Mesendoderm (in vitro differentiated cells): ENCODE results near the gene ITGB3BP.

ENCODE experiments used
- DNase-seq: peaks from one replicate; pipeline ENCODE4 v3.0.0; 2013
- H2AK5ac ChIP-seq: 2 replicates; pipeline ENCODE4 v1.6.1; 2013; ENCODE audit warnings: low read length, inconsistent platforms
- H2BK120ac ChIP-seq: 2 replicates; pipeline ENCODE4 v1.6.1; 2013; ENCODE audit warnings: low read depth, mild to moderate bottlenecking, low read length, moderate library complexity, mixed read lengths
- H2BK15ac ChIP-seq: replicated peaks from 2 replicates; pipeline ENCODE4 v1.6.1; 2013; ENCODE audit warnings: low read depth, mild to moderate bottlenecking, moderate library complexity
- H2BK5ac ChIP-seq: 2 replicates; pipeline ENCODE4 v1.6.1; 2013; ENCODE audit warnings: low read length, inconsistent platforms
- H3K18ac ChIP-seq: 2 replicates; pipeline ENCODE4 v1.6.1; 2013; ENCODE audit warnings: mild to moderate bottlenecking, low read length, mixed read lengths
- H3K23ac ChIP-seq: one replicate; pipeline ENCODE4 v1.6.1; 2013; ENCODE audit warnings: low read length
- H3K27ac ChIP-seq: 2 replicates; pipeline ENCODE4 v1.5.1; 2013; ENCODE audit warnings: low read depth, mild to moderate bottlenecking, inconsistent platforms, low read length, moderate library complexity
- H3K27me3 ChIP-seq: 2 replicates; pipeline ENCODE4 v1.6.1; 2013; ENCODE audit warnings: low read length, control low read depth, mild to moderate bottlenecking, inconsistent platforms; ENCODE audit not compliant: insufficient read depth, poor library complexity
- H3K36me3 ChIP-seq: 2 replicates; pipeline ENCODE4 v1.6.1; 2013; ENCODE audit warnings: low read length, inconsistent platforms; ENCODE audit not compliant: control insufficient read depth, insufficient read depth
- H3K4ac ChIP-seq: one replicate; pipeline ENCODE4 v1.6.1; 2013; ENCODE audit warnings: low read depth, mild to moderate bottlenecking, low read length, moderate library complexity
- H3K4me1 ChIP-seq: 2 replicates; pipeline ENCODE4 v1.6.1; 2013; ENCODE audit warnings: low read depth, low read length, inconsistent platforms; ENCODE audit not compliant: control insufficient read depth
- H3K4me2 ChIP-seq: 2 replicates; pipeline ENCODE4 v1.6.1; 2013; ENCODE audit warnings: low read length
- H3K4me3 ChIP-seq: 2 replicates; pipeline ENCODE4 v1.5.1; 2013; ENCODE audit warnings: mild to moderate bottlenecking, low read length
- H3K56ac ChIP-seq: one replicate; pipeline ENCODE4 v1.6.1; 2013; ENCODE audit warnings: low read length
- H3K79me1 ChIP-seq: 2 replicates; pipeline ENCODE4 v1.6.1; 2013; ENCODE audit warnings: low read length, inconsistent platforms
- H3K79me2 ChIP-seq: 2 replicates; pipeline ENCODE4 v1.6.1; 2013; ENCODE audit warnings: mild to moderate bottlenecking, low read length; ENCODE audit not compliant: control insufficient read depth, insufficient read depth
- H3K9ac ChIP-seq: 2 replicates; pipeline ENCODE4 v1.6.1; 2013; ENCODE audit warnings: low read length, inconsistent platforms
- H4K5ac ChIP-seq: one replicate; pipeline ENCODE4 v1.6.1; 2013; ENCODE audit warnings: low read length
- H4K8ac ChIP-seq: one replicate; pipeline ENCODE4 v1.6.1; 2013; ENCODE audit warnings: low read depth, mild to moderate bottlenecking, control low read depth, low read length, moderate library complexity
- whole genome bisulfite sequencing: extraction: QIAGEN DNeasy Blood & Tissue Kit; methylation state at CpG from one replicate; pipeline ENCODE4 v1.1.7; 2013; ENCODE audit warnings: low lambda C conversion rate, missing lambda C conversion rate; ENCODE audit not compliant: insufficient coverage; ENCODE audit errors: extremely low coverage; 5-methylcytosine and 5-hydroxymethylcytosine counted together

The ITGB3BP gene

GRCh38 chr1:63524201-63524600 is 1.2 kb upstream of the ITGB3BP start:
- no CpG with 5 or more reads among the region's 3 CpGs for WGBS
- Histone ChIP-seq H3K23ac (no peak overlapping the region), H2BK120ac (no peak overlapping the region), H2AK5ac (no peak overlapping the region), H3K27ac (no peak overlapping the region), H2BK5ac (no peak overlapping the region), H3K4me1 (peaks cover 2% of the 10 kb centered on the region), H3K4me2 (no peak overlapping the region), H3K36me3 (no peaks in the 10 kb centered on the region), H3K79me2 (no peaks in the 10 kb centered on the region), H3K79me1 (peaks cover 2% of the 10 kb centered on the region), H3K27me3 (no peaks in the 10 kb centered on the region), H3K4ac (no peak overlapping the region), H3K56ac (no peak overlapping the region), H3K9ac (no peak overlapping the region), H4K5ac (no peak overlapping the region), H4K8ac (no peak overlapping the region), H2BK15ac (no peak overlapping the region), H3K18ac (no peak overlapping the region), H3K4me3 (no peak overlapping the region)
- DNase-seq = no peak

DNA sequence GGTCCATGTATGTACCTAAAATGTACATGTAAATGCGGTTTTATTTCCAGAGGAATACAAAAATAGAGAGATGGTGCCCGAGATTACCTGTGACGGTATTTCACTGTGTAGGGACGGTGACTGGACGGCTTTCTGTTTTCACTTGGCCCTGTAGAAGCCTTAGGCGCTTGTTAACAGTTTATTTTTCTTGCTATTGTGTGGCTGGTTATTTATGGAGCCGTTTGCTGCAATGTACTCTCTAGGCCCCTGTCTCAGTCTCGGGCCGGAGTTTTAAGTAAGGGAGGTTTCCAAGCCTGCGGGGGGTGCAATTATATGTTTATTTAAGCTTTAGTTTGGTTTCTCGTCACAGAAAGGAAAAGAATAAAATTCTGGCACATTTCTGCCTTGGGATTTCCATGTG is 713 bp upstream of the ITGB3BP start:
- peak overlapping the region; percentile 83 for H3K4me3 ChIP-seq
- no peak overlapping the region for H3K18ac ChIP-seq
- peak overlapping the region; percentile 91 for H3K27ac ChIP-seq
- H3K4ac ChIP-seq = no peak overlapping the region
- H2BK5ac ChIP-seq = no peak overlapping the region
- no peak overlapping the region for H4K5ac ChIP-seq
- H3K9ac ChIP-seq = peak overlapping the region; percentile 83
- H3K79me2 ChIP-seq = no peaks in the 10 kb centered on the region
- peaks cover 2% of the 10 kb centered on the region for H3K4me1 ChIP-seq
- H2AK5ac ChIP-seq = no peak overlapping the region
- peak overlapping the region; percentile 87 for H3K56ac ChIP-seq
- H2BK120ac ChIP-seq = no peak overlapping the region
- H3K36me3 ChIP-seq = no peaks in the 10 kb centered on the region
- WGBS = no CpG with 5 or more reads among the region's 11 CpGs
- H3K23ac ChIP-seq = no peak overlapping the region
- no peak overlapping the region for H2BK15ac ChIP-seq
- no peaks in the 10 kb centered on the region for H3K27me3 ChIP-seq
- H4K8ac ChIP-seq = peak overlapping the region; percentile 65
- no peak for DNase-seq
- H3K79me1 ChIP-seq = peaks cover 2% of the 10 kb centered on the region
- peak overlapping the region; percentile 38 for H3K4me2 ChIP-seq

- Histone ChIP-seq H3K27ac (no peak overlapping the region), H3K9ac (no peak overlapping the region), H3K56ac (no peak overlapping the region), H4K5ac (no peak overlapping the region), H3K23ac (no peak overlapping the region), H2BK15ac (no peak overlapping the region), H3K18ac (no peak overlapping the region), H4K8ac (no peak overlapping the region), H3K4ac (no peak overlapping the region), H3K27me3 (no peaks in the 10 kb centered on the region), H3K4me3 (no peak overlapping the region), H2BK5ac (no peak overlapping the region), H3K4me2 (no peak overlapping the region), H2BK120ac (no peak overlapping the region), H3K36me3 (no peaks in the 10 kb centered on the region), H2AK5ac (no peak overlapping the region), H3K79me1 (no peaks in the 10 kb centered on the region), H3K4me1 (no peaks in the 10 kb centered on the region), H3K79me2 (no peaks in the 10 kb centered on the region)
- WGBS = no CpG with 5 or more reads among the region's 2 CpGs
- no peak for DNase-seq
These were observed 6.4 kb downstream of the ITGB3BP start for GRCh38 chr1:63516629-63517028.

GRCh38 chr1:63512584-63512983 is 10.4 kb downstream of the ITGB3BP start:
- Histone ChIP-seq H3K36me3 (no peaks in the 10 kb centered on the region), H3K18ac (no peak overlapping the region), H3K23ac (no peak overlapping the region), H3K79me1 (no peaks in the 10 kb centered on the region), H2AK5ac (no peak overlapping the region), H3K56ac (no peak overlapping the region), H3K27ac (no peak overlapping the region), H4K5ac (no peak overlapping the region), H2BK120ac (no peak overlapping the region), H3K27me3 (no peaks in the 10 kb centered on the region), H4K8ac (no peak overlapping the region), H3K4ac (no peak overlapping the region), H3K4me1 (no peaks in the 10 kb centered on the region), H3K9ac (no peak overlapping the region), H3K4me3 (no peak overlapping the region), H3K4me2 (no peak overlapping the region), H2BK15ac (no peak overlapping the region), H3K79me2 (no peaks in the 10 kb centered on the region), H2BK5ac (no peak overlapping the region)
- no peak for DNase-seq

DNA sequence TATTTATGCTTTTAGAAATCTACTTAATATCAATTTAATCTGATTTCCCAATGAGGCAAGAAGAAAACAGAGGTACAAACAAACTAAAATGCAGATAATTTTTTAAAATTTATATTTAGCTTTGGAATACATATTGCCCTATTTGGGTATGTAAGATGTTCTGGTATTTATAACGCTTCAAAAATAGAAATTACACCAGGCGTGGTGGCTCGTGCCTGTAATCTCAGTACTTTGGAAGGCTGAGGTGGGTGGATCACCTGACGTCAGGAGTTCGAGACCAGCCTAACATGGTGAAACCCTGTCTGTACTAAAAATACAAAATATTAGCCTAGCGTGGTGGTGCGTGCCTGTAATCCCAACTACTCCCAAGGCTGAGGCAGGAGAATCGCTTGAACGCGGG is 13.3 kb downstream of the ITGB3BP start:
- Histone ChIP-seq H2BK5ac (no peak overlapping the region), H3K4ac (no peak overlapping the region), H3K27ac (no peak overlapping the region), H2BK15ac (no peak overlapping the region), H3K27me3 (no peaks in the 10 kb centered on the region), H3K9ac (no peak overlapping the region), H3K4me1 (no peaks in the 10 kb centered on the region), H3K4me3 (no peak overlapping the region), H2BK120ac (no peak overlapping the region), H3K56ac (no peak overlapping the region), H3K23ac (no peak overlapping the region), H3K79me1 (no peaks in the 10 kb centered on the region), H3K18ac (no peak overlapping the region), H2AK5ac (no peak overlapping the region), H4K8ac (no peak overlapping the region), H4K5ac (no peak overlapping the region), H3K4me2 (no peak overlapping the region), H3K79me2 (no peaks in the 10 kb centered on the region), H3K36me3 (no peaks in the 10 kb centered on the region)
- no peak for DNase-seq
- no CpG with 5 or more reads among the region's 10 CpGs for WGBS

DNA sequence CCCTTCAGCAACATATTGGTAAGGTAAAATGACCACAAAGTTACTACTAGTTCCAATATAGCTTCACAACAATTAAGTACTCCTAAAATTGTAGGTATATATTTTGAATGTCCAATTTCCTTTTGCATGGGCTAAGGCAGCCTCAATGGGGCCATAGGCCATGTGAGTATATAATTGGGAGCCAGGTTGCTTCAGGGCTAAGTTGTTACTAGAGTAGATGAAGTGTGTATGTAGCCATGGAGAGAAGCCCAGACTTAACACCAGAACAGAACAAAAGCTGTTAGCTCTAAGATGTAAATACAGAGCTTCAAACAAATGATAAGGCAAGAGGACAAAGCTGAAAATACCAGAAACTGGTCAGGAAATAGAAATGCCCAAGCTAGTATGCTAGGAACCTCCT is 16.2 kb downstream of the ITGB3BP start:
- Histone ChIP-seq H2BK5ac (no peak overlapping the region), H3K79me2 (no peaks in the 10 kb centered on the region), H2AK5ac (no peak overlapping the region), H4K8ac (no peak overlapping the region), H3K79me1 (no peaks in the 10 kb centered on the region), H3K18ac (no peak overlapping the region), H3K56ac (no peak overlapping the region), H2BK15ac (no peak overlapping the region), H3K4me2 (no peak overlapping the region), H3K9ac (no peak overlapping the region), H3K4me1 (no peaks in the 10 kb centered on the region), H3K27ac (no peak overlapping the region), H3K23ac (no peak overlapping the region), H4K5ac (no peak overlapping the region), H2BK120ac (no peak overlapping the region), H3K36me3 (no peaks in the 10 kb centered on the region), H3K4me3 (no peak overlapping the region), H3K27me3 (no peaks in the 10 kb centered on the region), H3K4ac (no peak overlapping the region)
- DNase-seq = no peak
